Suppressor macrophage treated with lipopolysaccharide for 1 hour (primary cell): ENCODE results near the gene PCDHA11.
A peak's percentile ranks its signal among the peaks of the same experiment; 100 is the strongest.
"Not testable (repeated sequence)": the region's sequence is repeated elsewhere in the genome, so short reads cannot be mapped to it uniquely, and the experiment has no call there.

Experiments used
- DNase-seq, 3 donors: peaks; one replicate each; pipeline ENCODE4 v3.0.0-alpha.2; 2020 to 2022

The PCDHA11 gene, protein sequence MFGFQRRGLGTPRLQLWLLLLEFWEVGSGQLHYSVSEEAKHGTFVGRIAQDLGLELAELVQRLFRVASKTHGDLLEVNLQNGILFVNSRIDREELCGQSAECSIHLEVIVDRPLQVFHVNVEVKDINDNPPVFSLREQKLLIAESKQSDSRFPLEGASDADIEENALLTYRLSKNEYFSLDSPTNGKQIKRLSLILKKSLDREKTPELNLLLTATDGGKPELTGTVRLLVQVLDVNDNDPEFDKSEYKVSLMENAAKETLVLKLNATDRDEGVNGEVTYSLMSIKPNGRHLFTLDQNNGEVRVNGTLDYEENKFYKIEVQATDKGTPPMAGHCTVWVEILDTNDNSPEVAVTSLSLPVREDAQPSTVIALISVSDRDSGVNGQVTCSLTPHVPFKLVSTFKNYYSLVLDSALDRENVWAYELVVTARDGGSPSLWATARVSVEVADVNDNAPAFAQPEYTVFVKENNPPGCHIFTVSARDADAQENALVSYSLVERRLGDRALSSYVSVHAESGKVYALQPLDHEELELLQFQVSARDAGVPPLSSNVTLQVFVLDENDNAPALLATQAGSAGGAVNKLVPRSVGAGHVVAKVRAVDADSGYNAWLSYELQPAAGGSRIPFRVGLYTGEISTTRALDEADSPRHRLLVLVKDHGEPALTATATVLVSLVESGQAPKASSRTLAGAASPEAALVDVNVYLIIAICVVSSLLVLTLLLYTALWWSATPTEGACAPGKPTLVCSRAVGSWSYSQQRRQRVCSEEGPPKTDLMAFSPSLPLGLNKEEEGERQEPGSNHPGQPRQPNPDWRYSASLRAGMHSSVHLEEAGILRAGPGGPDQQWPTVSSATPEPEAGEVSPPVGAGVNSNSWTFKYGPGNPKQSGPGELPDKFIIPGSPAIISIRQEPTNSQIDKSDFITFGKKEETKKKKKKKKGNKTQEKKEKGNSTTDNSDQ

DNA sequence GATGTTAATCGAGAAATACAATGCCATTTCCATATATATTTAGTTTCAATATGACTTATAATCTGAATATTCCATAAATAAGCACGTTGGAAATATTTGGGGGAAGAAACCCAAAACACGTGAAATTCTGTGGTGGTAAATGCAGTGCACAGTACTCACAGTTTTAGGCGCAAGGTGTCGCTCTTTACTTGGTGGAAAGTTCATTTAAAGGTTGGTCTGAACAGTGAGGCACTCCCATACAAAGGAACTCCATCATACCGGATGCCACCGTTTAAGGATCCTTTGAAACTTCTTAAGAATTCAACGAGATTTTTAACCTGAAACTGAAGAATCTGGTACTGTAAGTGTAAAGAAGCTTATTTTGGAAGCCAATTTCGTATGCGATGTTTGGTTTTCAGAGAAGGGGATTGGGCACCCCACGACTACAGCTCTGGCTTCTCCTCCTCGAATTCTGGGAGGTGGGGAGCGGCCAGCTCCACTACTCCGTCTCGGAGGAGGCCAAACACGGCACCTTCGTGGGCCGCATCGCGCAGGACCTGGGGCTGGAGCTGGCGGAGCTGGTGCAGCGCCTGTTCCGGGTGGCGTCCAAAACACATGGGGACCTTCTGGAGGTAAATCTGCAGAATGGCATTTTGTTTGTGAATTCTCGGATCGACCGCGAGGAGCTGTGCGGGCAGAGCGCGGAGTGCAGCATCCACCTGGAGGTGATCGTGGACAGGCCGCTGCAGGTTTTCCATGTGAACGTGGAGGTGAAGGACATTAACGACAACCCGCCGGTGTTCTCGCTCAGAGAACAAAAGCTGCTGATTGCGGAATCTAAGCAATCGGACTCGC, at the start of gene PCDHA11:
TSS of gene PCDHA11 (plus strand) at position 237 of the 834 bp plus-strand sequence. CDS start at position 384, 147 bp downstream.
- DNase-seq: peak in 1 of 3 donors; percentile 3

GRCh38 chr5:140821375-140822280, 47.1 kb upstream of the PCDHA11 start, which contains the start of gene PCDHA5:
Gene PCDHA5, plus strand, starts transcription at chr5:140821613.
- peak; percentile 20 to 34 (median 33) for DNase-seq

- DNase-seq: no peak
Observed at GRCh38 chr5:140822281-140822629, 46.5 kb upstream of the PCDHA11 start.

- not testable (repeated sequence) for DNase-seq
Observed at GRCh38 chr5:140822969-140823368, 45.8 kb upstream of the PCDHA11 start.

- no peak for DNase-seq
Observed at GRCh38 chr5:140823475-140823874, 45.3 kb upstream of the PCDHA11 start.

DNA sequence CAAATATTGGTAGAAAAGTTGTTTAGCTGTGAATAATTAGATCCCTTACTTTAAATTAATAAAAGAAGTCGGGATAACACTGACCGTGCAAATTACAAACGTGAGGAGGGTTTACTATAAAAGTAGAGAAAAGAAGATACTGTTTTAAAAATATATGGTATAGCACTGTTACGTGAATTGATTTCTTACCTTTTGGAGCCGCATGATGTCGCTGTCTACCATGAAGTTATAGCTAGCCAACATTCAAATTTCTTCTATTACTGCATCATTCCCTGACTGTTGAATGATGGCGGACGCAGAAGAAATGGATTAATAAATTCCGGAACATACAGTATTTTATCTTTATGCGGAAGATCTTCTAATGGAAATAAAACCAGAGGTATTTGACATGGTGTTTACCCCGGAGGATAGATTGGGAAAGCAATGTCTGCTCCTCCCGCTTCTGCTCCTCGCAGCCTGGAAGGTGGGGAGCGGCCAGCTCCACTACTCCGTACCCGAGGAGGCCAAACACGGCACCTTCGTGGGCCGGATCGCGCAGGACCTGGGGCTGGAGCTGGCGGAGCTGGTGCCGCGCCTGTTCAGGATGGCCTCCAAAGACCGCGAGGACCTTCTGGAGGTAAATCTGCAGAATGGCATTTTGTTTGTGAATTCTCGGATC, 40.9 kb upstream of the PCDHA11 start, which contains the start of gene PCDHA6:
TSS of gene PCDHA6 (plus strand) at position 257 of the 658 bp plus-strand sequence. CDS start at position 389, 132 bp downstream.
- DNase-seq: peak in 1 of 3 donors; percentile 3

DNA sequence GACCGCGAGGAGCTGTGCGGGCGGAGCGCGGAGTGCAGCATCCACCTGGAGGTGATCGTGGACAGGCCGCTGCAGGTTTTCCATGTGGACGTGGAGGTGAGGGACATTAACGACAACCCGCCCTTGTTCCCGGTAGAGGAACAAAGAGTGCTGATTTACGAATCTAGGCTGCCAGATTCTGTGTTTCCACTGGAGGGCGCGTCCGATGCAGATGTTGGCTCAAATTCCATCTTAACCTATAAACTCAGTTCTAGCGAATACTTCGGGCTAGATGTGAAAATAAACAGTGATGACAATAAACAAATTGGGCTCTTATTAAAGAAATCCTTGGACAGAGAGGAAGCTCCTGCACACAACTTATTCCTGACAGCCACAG, 40.4 kb upstream of the PCDHA11 start:
- DNase-seq: peak in 1 of 3 donors; percentile 12

GRCh38 chr5:140829511-140830501, 39.0 kb upstream of the PCDHA11 start:
- peak in 1 of 3 donors; percentile 8 for DNase-seq

GRCh38 chr5:140833993-140834392, 34.8 kb upstream of the PCDHA11 start, which contains the start of gene PCDHA7:
Gene PCDHA7, plus strand, starts transcription at chr5:140834269. Its CDS starts 115 bp downstream, at chr5:140834384.
- peak in 2 of 3 donors; percentile 5 to 18 for DNase-seq

- DNase-seq: not testable (repeated sequence)
Observed at GRCh38 chr5:140834439-140835008, 34.2 kb upstream of the PCDHA11 start.

GRCh38 chr5:140835622-140836510, 32.9 kb upstream of the PCDHA11 start:
- DNase-seq: peak in 1 of 3 donors; percentile 13

DNA sequence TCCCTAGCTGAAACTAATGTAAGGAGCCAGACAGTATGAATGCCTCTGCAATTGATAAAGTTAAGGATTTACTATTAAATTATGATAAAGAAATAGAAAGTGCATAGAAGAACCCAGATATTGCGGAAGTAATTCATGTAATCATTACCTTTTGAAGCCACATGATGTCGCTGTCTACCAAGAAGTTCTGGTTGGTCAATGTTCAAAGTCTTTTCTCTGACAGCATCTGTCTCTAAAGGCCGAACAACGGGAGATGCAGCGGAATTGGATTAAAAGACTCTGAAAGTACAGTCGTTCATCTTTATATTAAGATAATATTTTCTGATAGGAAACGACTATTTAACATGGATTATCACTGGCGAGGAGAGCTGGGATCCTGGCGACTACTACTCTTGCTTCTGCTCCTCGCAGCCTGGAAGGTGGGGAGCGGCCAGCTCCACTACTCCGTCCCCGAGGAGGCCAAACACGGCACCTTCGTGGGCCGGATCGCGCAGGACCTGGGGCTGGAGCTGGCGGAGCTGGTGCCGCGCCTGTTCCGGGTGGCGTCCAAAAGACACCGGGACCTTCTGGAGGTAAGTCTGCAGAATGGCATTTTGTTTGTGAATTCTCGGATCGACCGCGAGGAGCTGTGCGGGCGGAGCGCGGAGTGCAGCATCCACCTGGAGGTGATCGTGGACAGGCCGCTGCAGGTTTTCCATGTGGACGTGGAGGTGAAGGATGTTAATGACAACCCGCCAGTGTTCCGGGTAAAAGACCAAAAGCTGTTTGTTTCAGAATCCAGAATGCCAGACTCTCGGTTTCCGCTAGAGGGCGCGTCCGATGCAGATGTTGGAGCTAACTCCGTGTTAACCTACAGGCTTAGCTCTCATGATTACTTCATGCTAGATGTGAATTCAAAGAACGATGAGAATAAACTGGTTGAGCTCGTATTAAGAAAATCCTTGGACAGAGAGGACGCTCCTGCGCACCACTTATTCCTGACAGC, 27.5 kb upstream of the PCDHA11 start, which contains the start of gene PCDHA8:
TSS of gene PCDHA8 (plus strand) at position 210 of the 985 bp plus-strand sequence. CDS start at position 345, 135 bp downstream.
- DNase-seq: peak; percentile 13 to 27 (median 15)

DNA sequence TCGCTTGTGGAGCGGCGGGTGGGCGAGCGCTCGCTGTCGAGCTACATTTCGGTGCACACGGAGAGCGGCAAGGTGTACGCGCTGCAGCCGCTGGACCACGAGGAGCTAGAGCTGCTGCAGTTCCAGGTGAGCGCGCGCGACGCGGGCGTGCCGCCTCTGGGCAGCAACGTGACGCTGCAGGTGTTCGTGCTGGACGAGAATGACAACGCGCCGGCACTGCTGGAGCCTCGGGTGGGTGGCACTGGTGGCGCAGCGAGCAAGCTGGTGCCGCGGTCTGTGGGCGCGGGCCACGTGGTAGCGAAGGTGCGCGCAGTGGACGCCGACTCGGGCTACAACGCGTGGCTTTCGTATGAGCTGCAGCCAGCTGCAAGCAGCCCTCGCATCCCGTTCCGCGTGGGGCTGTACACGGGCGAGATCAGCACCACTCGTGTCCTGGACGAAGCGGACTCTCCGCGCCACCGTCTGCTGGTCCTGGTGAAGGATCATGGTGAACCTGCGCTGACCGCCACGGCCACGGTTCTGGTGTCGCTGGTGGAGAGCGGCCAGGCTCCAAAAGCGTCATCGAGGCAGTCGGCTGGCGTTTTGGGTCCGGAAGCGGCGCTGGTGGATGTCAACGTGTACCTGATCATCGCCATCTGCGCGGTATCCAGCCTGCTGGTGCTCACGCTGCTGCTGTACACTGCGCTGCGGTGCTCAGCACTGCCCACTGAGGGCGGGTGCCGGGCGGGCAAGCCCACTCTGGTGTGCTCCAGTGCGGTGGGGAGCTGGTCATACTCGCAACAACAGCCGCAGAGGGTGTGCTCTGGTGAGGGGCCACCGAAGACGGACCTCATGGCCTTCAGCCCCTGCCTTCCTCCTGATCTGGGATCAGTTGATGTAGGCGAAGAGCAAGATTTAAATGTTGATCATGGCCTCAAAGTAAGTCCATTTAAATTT, 25.7 kb upstream of the PCDHA11 start:
- DNase-seq: no peak

- DNase-seq: not testable (repeated sequence)
Observed at GRCh38 chr5:140848139-140849102, 20.3 kb upstream of the PCDHA11 start, which contains the start of gene PCDHA9. Gene PCDHA9, plus strand, starts transcription at chr5:140848382. Its CDS starts 114 bp downstream, at chr5:140848496.
